ENCODE data around the gene CREB3L1.

CREB3L1 gene

DNA sequence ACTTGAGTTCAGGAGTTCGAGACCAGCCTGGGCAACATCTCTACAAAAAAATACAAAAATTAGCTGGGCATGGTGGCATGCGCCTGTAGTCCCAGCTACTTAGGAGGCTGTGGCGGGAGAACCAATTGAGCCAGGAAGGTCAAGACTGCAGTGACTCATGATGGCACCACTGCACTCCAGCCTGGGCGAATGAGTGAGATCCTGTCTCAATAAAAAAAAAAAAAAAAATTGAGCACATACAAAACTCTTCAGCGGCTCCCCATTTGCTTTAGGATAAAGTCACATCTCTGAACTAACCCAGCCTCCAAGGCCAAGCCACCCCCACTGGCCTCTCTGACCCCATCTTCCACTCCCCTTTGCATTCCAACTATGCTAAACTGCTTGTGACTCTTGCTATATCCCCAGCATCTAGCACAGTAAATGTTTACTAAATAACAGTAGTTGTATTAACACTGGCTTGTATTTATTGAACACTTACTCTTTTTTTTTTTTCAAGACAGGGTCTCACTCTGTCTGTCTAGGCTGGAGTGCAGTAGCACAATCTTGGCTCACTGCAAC, 28.9 kb downstream of the CREB3L1 start:
- H3K27ac ChIP-seq = no peak overlapping the region
- TF ChIP-seq ZFX (IDR thresholded peaks at IDR 0.05; ENCODE audit: borderline replicate concordance) = no peak
- no peak for TF ChIP-seq CTCF (IDR thresholded peaks at IDR 0.05)

DNA sequence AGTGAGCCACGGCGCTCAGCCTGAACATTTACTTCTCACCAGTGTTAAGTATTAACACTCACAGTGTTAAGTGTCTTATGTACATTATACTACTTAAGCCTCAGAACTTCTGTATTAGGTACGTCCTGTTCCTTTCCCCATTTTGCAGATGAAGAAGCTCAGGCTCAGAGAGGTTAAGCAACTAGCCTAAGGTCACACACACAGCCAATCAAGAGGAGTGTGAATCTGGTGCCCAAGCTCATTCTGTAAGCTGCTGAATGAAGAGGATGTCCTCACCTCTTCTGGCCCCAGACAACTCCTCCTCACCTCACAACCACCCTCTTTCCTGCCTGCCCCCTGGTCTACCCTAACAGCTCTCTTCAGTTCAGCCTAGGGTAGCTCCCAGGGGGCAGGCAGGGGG, 29.9 kb downstream of the CREB3L1 start:
- no peak overlapping the region for H3K27ac ChIP-seq
- TF ChIP-seq ZFX (IDR thresholded peaks at IDR 0.05; ENCODE audit: borderline replicate concordance) (no peak), CTCF (IDR thresholded peaks at IDR 0.05) (no peak)

- TF ChIP-seq ZFX (IDR thresholded peaks at IDR 0.05; ENCODE audit: borderline replicate concordance) = no peak
- TF ChIP-seq CTCF (IDR thresholded peaks at IDR 0.05) = no peak
- H3K27ac ChIP-seq = no peak overlapping the region
These were observed 30.4 kb downstream of the CREB3L1 start for GRCh38 chr11:46307785-46308341.

- TF ChIP-seq ZFX (IDR thresholded peaks at IDR 0.05; ENCODE audit: borderline replicate concordance) = no peak
- TF ChIP-seq CTCF (IDR thresholded peaks at IDR 0.05) = peak; percentile 97
- H3K27ac ChIP-seq = no peak overlapping the region
These were observed 31.4 kb downstream of the CREB3L1 start for GRCh38 chr11:46308631-46309419.

- TF ChIP-seq CTCF (IDR thresholded peaks at IDR 0.05) (no peak), ZFX (IDR thresholded peaks at IDR 0.05; ENCODE audit: borderline replicate concordance) (no peak)
- H3K27ac ChIP-seq = no peak overlapping the region
These were observed 32.4 kb downstream of the CREB3L1 start for GRCh38 chr11:46309814-46310259.

DNA sequence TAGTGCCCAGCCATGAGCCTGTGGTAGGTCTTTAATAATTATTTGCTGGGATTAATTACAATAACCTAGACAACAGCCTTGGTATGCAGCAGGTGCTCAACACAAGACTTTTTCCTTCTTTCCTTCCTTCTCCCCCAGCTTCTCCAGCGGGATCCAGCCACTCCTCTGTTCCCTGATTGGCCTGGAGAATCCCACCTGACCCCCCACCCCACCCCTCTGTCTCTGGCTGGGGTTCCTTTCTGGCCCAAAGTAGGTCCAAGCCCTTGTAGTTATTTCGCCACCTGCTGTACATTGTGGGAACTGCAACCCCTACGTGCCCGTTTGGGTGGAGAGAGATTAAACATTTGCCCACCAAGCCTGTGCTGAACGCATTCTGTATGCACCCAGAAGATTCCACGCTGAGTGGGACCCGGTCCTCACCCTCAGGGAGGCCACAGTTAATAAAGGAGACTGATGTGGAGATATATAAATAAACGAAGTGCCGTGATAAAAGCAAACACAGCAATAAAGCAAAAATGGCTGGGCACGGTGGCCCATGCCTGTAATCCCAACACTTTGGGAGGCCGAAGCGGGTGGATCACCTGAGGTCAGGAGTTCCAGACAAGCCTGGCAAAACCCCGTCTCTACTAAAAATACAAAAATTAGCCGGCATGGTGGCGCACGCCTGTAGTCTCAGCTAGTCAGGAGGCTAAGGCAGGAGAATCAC, 37.7 kb downstream of the CREB3L1 start:
- no peak overlapping the region for H3K27ac ChIP-seq
- TF ChIP-seq CTCF (IDR thresholded peaks at IDR 0.05) (peak; percentile 92), ZFX (IDR thresholded peaks at IDR 0.05; ENCODE audit: borderline replicate concordance) (no peak)

Data from 22Rv1 (cell line).